Hair follicular keratinocyte (primary cell): Measurements from ENCODE around the gene MPDU1. TPM values are rescaled to one million over a fixed set of nuclear protein-coding genes. Genes with fewer than 3 reads are reported as not detected.

Experiments
- total RNA-seq: library from RNA; depleted of rRNA; stranded (reverse); fragments of >200 nt; gene quantifications from 2 replicates; pipeline ENCODE4 v1.2.3, GENCODE V29; 2015

The MPDU1 gene
- 138 and 153 TPM in 2 replicates for total RNA-seq

DNA sequence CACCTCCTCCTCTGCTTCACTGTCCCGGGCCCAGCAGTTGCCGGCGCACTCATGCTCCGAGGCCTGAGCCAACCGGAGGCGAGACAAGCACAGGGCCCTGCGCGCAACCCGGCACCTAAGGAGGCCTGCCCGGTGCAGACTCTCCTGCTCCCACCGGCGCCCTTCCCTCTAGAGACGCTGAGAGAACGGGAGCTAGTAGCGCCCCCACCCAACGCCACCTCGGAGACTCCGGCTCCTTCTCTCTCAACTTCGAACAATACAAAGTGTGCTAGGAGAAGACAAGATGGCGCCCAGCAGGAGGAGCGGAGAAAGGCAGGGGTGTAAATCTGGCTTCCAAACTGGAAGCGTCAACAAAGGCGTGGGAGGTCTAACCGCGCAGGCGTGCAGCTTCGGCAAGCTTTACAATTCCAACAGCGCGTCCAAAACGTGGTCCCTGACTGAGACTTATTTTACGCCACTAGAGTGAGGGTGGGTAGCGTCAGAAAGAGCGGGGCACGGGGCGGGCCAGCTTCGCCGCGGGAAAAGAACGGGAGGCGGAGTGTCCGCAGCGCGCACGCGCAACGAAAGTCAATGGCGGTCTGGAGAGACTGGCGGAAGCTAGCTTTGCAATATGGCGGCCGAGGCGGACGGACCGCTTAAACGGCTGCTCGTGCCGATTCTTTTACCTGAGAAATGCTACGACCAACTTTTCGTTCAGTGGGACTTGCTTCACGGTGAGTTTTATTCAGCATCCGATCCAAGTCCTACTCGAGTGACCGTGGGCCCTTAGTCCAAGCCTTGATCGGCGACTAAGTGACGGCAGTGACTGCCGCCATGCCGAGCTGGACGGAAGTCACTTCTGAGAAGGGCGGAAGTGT lies at the start of gene MPDU1:
Gene MPDU1, plus strand, starts transcription at position 600 of the 857 bp plus-strand sequence. Its CDS starts 11 bp downstream, at position 611.

DNA sequence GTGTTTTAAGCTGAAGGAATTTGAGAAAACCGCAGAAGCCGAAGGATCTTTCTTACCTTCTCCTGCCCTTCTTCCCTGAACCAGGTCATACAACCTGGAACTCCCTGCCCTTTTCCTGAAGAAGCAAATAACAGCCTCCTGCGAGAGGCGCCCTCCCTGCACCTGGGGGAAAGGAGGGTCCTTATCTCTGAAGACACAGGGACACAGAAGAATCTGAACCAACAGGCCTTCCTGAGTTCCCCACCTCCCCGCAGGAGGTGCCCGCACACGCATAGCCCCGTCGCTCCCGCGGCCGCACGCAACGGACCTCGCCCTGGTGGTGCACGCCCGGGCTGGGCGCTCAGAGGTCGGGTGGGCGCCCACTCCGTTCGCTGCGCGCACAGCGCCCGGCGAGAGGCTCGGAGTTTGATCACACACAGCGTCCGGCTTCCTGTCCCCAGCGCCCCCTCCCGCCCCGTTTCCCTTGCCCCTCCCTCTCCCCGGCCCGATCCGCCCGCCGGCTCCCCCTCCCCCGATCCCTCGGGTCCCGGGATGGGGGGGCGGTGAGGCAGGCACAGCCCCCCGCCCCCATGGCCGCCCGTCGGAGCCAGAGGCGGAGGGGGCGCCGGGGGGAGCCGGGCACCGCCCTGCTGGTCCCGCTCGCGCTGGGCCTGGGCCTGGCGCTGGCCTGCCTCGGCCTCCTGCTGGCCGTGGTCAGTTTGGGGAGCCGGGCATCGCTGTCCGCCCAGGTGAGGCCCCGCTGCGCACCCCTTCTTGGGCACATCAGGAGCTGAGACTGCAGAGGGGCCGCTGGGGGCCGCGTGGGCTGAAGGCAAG lies 34.9 kb upstream of the MPDU1 start, which contains the start of gene TNFSF12:
Gene TNFSF12, plus strand, starts transcription at position 474 of the 816 bp plus-strand sequence. Its CDS starts 96 bp downstream, at position 570.

DNA sequence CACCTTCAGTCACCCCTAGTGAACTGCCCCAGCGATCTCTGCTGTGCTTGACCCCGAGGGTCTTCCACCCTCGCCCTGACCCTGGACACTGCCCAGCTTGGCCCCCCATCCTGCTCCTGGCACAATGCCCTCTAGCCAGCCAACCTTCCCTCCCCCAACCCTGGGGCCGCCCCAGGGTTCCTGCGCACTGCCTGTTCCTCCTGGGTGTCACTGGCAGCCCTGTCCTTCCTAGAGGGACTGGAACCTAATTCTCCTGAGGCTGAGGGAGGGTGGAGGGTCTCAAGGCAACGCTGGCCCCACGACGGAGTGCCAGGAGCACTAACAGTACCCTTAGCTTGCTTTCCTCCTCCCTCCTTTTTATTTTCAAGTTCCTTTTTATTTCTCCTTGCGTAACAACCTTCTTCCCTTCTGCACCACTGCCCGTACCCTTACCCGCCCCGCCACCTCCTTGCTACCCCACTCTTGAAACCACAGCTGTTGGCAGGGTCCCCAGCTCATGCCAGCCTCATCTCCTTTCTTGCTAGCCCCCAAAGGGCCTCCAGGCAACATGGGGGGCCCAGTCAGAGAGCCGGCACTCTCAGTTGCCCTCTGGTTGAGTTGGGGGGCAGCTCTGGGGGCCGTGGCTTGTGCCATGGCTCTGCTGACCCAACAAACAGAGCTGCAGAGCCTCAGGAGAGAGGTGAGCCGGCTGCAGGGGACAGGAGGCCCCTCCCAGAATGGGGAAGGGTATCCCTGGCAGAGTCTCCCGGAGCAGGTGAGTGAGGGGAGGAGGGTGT lies 24.9 kb upstream of the MPDU1 start, which contains the start of gene TNFSF13:
Gene TNFSF13, plus strand, starts transcription at position 207 of the 776 bp plus-strand sequence. Its CDS starts 290 bp downstream, at position 497.

DNA sequence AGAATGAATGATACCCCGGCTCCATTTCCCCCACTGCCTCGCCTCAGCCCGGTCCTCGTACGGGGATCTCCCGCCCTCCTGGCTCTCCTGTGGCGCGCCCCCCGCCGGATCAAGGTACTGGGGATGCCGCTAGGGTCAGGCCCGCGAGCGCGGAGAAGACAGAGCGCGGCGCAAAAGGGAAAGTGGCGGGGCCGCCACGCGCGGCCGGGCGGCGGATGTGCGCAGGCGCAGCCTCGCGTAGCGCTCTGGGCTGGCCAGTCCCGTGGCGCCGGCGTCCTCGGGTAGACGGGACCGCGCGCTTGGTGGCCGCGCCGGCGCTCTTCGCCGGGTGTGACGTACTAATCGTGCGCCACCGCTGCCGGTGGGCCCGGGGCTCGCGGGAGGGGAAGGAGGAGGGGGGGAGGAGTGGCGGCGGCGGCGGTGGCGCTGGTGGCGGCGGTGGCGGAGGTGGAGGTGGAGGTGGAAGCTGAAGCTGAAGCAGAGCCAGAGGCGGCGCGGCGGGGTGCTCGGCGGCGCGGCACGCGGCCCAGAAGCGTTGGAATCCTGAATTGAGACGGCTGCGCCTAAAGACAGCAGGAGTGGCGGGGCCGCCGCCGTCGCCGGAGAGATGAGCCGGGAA lies 22.0 kb upstream of the MPDU1 start, which contains the start of gene SENP3:
Gene SENP3, plus strand, starts transcription at position 331 of the 619 bp plus-strand sequence. CDS start 1,158 bp downstream, outside the sequence.

DNA sequence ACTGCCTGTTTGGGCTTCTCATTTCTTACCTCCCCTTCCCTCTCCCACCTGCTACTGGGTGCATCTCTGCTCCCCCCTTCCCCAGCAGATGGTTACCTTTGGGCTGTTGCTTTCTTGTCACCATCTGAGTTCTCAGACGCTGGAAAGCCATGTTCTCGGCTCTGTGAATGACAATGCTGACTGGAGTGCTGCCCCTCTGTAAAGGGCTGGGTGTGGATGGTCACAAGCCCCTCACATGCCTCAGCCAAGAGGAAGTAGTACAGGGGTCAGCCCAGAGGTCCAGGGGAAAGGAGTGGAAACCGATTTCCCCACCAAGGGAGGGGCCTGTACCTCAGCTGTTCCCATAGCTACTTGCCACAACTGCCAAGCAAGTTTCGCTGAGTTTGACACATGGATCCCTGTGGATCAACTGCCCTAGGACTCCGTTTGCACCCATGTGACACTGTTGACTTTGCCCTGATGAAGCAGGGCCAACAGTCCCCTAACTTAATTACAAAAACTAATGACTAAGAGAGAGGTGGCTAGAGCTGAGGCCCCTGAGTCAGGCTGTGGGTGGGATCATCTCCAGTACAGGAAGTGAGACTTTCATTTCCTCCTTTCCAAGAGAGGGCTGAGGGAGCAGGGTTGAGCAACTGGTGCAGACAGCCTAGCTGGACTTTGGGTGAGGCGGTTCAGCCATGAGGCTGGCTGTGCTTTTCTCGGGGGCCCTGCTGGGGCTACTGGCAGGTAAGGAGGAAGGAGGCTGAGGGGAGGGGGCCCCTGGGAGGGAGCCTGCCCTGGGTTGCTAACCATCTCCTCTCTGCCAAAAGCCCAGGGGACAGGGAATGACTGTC lies 4.4 kb upstream of the MPDU1 start, which contains the start of gene CD68:
Gene CD68, plus strand, starts transcription at position 638 of the 833 bp plus-strand sequence. Its CDS starts 40 bp downstream, at position 678.

DNA sequence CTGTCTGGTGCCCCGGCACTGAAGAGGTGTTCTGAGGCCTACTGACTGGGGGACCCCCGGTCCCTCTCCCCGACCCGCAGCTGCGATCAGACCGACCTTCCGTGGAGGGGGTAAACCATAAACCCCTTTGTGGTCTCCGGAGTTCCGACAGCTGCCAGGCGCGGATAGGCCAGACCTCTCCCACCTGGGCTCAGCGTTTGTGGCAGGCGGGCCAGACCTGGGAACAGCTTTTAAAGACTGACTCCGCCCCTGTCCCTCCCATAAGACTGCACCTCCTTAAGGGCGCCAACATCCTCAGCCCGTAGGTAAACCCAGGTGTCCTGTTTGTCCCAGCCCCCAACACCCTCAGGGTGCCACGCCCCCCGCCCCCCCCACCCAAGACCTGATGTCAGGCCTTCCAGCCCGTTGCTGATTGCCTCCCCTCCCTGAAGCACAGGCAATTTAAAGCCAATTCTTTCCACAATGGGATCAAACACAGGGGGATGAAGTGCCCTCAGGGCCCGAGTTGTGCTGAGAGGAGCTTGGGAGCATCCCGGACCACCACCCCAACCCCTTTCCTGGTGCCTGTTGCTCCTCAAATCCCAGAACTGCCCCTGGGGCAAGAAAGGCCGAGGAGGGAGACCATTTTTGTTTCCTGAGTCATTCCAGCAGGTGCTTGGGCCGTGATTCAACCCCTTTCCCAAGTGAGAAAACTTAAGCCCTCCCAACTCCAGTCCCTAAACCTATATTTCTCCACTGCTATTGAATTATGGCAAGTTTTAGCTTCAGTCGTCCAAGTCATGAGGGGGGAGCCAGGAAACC lies 6.4 kb downstream of the MPDU1 start, which contains the start of gene SOX15:
Gene SOX15, minus strand, starts transcription at position 204 of the 801 bp plus-strand sequence. CDS start 418 bp downstream, outside the sequence.

DNA sequence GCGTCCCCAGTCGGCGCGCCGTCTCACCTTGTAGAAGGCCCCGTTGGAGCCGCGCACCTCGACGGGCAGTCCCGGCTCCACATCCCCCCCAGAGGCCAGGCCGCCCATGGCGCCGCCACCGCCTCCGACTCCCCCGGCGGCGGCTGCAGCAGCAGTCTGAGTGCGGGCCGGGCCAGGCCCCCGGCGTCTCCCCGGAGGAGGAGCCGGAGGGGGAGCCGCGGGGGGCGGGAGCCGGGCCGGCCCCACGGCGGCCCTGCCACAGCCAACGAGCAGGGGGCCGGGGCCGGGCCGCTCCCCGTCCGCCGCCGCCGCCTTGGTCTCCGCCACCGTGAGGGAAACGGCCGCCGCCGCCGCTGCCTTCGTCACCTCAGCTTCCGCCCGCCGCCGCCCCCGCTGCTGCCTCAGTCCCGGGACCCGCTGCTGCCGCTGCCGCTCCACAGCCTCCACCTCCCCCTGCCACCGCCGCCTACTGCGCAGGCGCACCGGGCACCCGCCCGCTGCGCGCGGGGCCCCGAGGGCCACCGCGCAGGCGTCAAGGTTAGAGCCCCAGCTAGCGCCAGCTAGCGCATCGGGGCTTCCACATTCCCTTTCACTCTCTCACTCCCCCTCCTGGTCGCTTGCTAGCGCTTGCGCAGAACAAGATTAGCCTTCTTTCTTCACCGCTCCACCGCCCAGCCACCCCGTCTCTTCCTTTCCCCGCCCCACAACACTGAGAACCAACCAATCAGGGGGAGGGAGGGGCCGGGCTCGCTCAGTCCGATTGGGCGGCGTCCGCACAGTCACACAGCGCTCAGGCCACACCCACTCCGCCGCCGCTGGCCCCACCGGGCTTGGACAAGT lies 31.0 kb downstream of the MPDU1 start, which contains the start of gene FXR2:
Gene FXR2, minus strand, starts transcription at position 473 of the 840 bp plus-strand sequence. Its CDS starts 365 bp downstream, at position 108.

DNA sequence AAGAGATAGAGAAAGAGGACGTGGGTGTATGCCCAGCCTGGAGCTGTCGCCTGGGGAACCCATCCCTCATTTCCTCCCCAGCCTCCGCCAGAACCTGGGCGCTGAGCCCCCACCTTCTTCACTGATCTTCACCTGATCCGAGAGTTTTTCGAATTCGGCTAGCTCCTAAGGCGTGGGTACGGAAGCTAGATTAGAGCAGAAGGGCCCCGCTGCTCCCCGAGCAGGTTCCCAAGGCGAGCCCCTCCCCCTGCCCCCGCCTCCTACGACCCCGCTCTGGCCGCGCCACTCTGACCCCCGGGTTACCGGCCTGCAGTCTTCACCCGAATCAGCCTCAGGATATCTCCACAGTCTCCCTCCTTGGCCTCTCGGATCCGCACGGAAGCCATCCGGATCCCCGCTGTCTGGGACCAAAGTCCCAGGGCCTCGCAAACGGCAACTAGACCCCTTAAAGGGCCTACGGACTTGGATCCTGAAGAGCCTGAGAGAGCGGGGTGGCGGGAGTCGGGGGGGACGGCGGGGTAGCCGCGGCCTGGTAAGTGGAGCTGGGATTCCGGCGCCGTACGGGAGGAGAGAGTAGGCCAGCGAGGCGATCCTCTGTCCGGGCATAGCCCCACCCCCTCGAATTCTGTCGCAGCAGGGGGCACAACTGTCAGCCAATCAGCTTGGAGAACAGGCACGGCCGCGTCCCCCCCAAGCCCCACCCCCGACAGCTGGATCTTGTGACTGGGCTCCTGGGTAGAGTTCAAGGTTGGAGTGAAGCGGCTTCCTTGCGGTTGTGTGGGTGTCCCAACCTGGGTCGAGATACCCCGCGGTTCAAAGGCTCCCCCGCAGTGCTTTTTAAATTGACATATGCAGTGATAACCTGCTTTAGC lies 43.8 kb downstream of the MPDU1 start, which contains the start of gene SAT2:
Gene SAT2, minus strand, starts transcription at position 572 of the 872 bp plus-strand sequence. Its CDS starts 186 bp downstream, at position 386.

DNA sequence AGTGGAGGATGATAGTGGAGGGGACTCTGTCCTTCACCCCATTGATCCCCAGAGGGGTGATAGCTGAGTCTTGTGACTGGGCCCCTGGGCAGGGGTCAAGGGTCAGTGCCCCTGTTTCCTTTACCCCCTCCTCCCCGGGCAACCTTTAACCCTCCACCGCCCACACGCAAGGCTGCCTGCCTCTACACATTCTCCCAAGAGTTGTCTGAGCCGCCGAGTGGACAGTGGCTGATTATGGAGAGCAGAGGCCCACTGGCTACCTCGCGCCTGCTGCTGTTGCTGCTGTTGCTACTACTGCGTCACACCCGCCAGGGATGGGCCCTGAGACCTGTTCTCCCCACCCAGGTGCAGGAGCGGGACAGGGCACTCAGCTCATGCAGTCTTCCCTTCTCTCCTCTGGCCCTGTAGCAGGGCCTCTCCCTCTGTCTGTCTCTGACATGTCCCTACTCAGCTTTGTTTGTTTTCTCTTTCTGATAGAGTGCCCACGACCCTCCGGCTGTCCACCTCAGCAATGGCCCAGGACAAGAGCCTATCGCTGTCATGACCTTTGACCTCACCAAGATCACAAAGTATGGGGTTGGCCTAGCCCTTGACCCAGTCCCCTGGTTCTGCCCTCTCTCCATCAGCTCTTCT lies 46.4 kb downstream of the MPDU1 start, which contains the start of gene SHBG:
Gene SHBG, plus strand, starts transcription at position 197 of the 633 bp plus-strand sequence. Its CDS starts 38 bp downstream, at position 235.

Other genes with a start within 250 kb of the MPDU1 start
- 3.3 and 5.6 TPM in 2 replicates for gene ACAP1, start 247.3 kb upstream of the MPDU1 start, total RNA-seq
- gene KCTD11, start 231.7 kb upstream of the MPDU1 start, total RNA-seq = 6.0 and 13.0 TPM in 2 replicates
- gene TMEM95, start 228.7 kb upstream of the MPDU1 start, total RNA-seq = not detected in 2 replicates
- 3.8 and 7.7 TPM in 2 replicates for gene TNK1, start 202.8 kb upstream of the MPDU1 start, total RNA-seq
- gene PLSCR3, start 189.3 kb upstream of the MPDU1 start, total RNA-seq = 68.4 and 99.4 TPM in 2 replicates
- gene TMEM256, start 179.8 kb upstream of the MPDU1 start, total RNA-seq = 138 and 193 TPM in 2 replicates
- 2.4 and 6.1 TPM in 2 replicates for gene NLGN2, start 176.0 kb upstream of the MPDU1 start, total RNA-seq
- not detected in 2 replicates for gene SPEM1, start 163.5 kb upstream of the MPDU1 start, total RNA-seq
- not detected in 2 replicates for gene SPEM2, start 158.2 kb upstream of the MPDU1 start, total RNA-seq
- not detected in 2 replicates for gene SPEM3, start 155.0 kb upstream of the MPDU1 start, total RNA-seq
- 25.2 and 30.4 TPM in 2 replicates for gene TMEM102, start 148.4 kb upstream of the MPDU1 start, total RNA-seq
- gene FGF11, start 144.3 kb upstream of the MPDU1 start, total RNA-seq = 7.5 and 17.3 TPM in 2 replicates
- 9.8 and 14.8 TPM in 2 replicates for gene CHRNB1, start 138.8 kb upstream of the MPDU1 start, total RNA-seq
- 25.9 and 36.8 TPM in 2 replicates for gene ZBTB4, start 104.2 kb upstream of the MPDU1 start, total RNA-seq
- not detected in 2 replicates for gene SLC35G6, start 102.4 kb upstream of the MPDU1 start, total RNA-seq
- 31.9 and 33.7 TPM in 2 replicates for gene POLR2A, start 99.5 kb upstream of the MPDU1 start, total RNA-seq
- gene TNFSF12, start 34.8 kb upstream of the MPDU1 start, total RNA-seq = 8.8 and 10.3 TPM in 2 replicates
- gene TNFSF13, start 25.1 kb upstream of the MPDU1 start, total RNA-seq = 0.80 and 5.9 TPM in 2 replicates
- gene SENP3, start 21.9 kb upstream of the MPDU1 start, total RNA-seq = 56.2 and 86.9 TPM in 2 replicates
- gene CD68, start 4.2 kb upstream of the MPDU1 start, total RNA-seq = 23.4 and 57.7 TPM in 2 replicates
- 141 and 207 TPM in 2 replicates for gene SOX15, start 6.2 kb downstream of the MPDU1 start, total RNA-seq
- 39.6 and 41.3 TPM in 2 replicates for gene FXR2, start 31.0 kb downstream of the MPDU1 start, total RNA-seq
- gene SAT2, start 44.0 kb downstream of the MPDU1 start, total RNA-seq = 25.8 and 43.2 TPM in 2 replicates
- not detected in 2 replicates for gene SHBG, start 46.3 kb downstream of the MPDU1 start, total RNA-seq
- not detected in 2 replicates for gene ATP1B2, start 67.1 kb downstream of the MPDU1 start, total RNA-seq
- gene TP53, start 103.6 kb downstream of the MPDU1 start, total RNA-seq = 42.5 and 54.0 TPM in 2 replicates
- 7.9 and 17.5 TPM in 2 replicates for gene WRAP53, start 104.6 kb downstream of the MPDU1 start, total RNA-seq
- gene EFNB3, start 121.3 kb downstream of the MPDU1 start, total RNA-seq = 0.65 and 3.2 TPM in 2 replicates
- 0.23 and 0.55 TPM in 2 replicates for gene DNAH2, start 133.9 kb downstream of the MPDU1 start, total RNA-seq